HG03280 (cell line): Measurements from ENCODE around the gene CAMK2B.

ENCODE experiments used
- ATAC-seq: cut with Tn5 transposase; IDR thresholded peaks from one replicate; pipeline ENCODE4 v1.9.1; 2021; ENCODE audit warnings: mild to moderate bottlenecking, moderate library complexity; ENCODE audit not compliant: unreplicated experiment

Gene CAMK2B

DNA sequence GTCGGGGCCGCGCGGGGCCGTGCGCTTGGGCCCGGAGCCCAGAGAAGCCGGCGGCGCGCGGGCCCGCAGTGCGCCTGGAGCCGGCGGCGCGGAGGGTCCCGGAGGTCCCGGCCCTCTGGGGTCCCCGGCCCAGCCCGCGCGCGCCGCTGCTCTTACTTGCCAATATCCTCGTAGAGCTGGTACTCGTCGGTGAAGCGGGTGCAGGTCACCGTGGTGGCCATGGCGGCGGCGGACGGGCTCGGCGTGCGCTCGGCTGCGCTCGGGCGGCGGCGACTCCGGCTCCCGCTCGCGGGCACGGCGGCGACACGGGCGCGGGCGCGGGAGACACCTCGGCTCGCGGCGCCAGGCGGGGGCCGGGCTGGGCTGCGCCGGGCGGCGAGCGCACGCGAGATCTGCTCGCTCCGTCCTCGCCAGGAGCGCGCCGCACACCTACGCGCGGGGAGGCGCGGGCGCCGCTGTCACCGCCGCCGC lies at the start of gene CAMK2B:
Gene CAMK2B (minus strand): TSS at position 394 of the 471 bp plus-strand sequence. CDS start 173 bp downstream, at position 221.
- ATAC-seq: no peak

DNA sequence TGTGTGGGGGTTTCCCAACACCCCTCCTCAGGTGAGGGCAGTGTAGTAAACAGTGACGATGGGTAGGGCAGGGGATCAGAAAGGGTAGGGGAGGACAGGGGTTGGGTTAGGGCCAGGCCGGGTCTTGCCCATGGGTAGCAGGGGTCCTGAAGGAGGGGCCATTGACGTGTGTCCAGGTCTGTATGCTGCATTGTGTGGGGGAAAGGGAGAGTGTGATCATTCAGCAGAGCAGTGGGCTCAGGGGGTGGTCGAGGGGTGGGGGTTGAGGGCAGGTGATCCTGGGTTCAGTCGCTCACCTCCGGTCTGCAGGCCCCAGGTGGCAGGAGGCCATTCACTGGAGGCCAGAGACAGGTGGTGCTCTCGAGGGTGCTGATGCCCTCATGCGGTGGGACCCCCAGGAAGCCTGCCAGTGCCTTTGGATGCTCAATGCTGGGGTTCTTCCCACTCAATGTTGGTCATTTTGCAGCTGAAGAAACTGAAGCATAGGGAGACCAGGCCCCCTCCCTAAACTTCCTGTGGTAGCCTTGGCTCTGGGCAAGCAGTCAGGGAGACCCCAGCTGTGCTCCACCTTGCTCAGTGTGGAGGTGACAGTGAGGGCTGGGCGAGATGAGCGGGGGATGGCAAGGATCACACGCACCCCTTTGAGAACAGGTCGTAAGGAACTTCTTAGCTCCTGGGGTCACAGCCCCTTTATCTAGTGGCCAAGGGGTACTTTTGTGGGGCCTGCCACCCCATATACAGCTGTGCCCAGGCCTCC lies 48.8 kb upstream of the CAMK2B start:
- ATAC-seq: no peak

GRCh38 chr7:44373418-44373740 lies 48.0 kb upstream of the CAMK2B start:
- ATAC-seq: no peak

DNA sequence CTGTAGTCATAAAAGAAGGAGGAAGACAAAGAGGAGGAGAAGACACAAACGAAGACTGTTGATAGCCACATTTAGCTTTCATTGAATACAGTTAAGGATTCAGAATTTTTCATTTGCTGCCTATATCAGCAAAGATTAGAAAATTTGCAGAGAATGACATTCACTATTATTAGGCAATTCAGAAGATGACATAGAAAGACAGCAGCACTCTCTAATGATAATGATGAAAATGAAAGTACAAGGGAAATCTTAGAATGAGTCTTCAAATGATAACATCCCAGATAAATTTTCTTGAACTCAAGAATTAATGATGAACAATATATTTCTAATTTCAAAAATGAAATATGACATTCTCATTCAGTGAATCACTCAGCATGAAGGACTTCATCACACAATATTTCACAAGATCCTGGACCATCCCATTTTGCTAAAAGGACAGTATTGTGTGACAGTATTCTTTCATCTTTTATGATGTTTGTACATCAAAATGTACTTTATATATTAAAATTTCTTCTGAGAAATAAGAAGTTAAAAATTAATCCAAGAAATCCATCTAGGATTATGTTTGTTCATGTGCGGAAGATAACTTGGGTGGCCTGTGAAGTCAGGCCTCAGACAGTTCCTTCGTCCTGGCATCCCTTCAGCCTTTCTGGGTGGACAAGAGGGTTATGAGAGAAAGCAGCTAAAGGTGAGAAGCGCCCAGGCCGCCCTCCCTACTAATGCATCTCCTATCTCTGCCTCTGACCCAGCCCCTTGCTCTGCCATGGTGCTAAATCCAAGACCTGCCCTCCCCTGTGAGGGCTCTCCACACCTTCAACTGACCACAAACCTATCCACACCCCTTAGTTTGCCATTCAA lies 47.4 kb upstream of the CAMK2B start:
- ATAC-seq: no peak

- ATAC-seq: no peak
These were observed 43.5 kb upstream of the CAMK2B start for GRCh38 chr7:44368885-44369284.

GRCh38 chr7:44368455-44368854 lies 43.1 kb upstream of the CAMK2B start:
- ATAC-seq: no peak

- ATAC-seq: no peak
These were observed 42.2 kb upstream of the CAMK2B start for GRCh38 chr7:44367475-44368043.

DNA sequence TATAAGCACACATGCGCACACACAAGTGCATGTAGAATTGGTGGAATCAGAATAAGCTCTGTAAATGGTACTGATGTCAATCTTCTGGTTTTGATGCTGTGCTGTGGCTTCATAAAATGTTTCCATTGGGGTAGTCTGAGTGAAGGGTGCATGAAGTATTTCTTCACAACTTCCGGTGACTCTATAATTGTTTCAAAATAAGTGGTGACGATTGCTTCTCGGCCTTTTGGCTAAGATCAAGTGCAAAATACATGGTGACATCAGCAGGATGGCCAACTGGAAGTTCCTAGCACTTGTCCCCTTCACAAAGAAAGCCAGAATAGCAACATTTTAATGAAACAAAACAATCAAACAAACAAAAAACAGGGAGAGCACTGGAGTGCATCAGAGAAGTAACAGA lies 41.6 kb upstream of the CAMK2B start:
- no peak for ATAC-seq

- no peak for ATAC-seq
These were observed 28.3 kb upstream of the CAMK2B start for GRCh38 chr7:44353668-44354067.

DNA sequence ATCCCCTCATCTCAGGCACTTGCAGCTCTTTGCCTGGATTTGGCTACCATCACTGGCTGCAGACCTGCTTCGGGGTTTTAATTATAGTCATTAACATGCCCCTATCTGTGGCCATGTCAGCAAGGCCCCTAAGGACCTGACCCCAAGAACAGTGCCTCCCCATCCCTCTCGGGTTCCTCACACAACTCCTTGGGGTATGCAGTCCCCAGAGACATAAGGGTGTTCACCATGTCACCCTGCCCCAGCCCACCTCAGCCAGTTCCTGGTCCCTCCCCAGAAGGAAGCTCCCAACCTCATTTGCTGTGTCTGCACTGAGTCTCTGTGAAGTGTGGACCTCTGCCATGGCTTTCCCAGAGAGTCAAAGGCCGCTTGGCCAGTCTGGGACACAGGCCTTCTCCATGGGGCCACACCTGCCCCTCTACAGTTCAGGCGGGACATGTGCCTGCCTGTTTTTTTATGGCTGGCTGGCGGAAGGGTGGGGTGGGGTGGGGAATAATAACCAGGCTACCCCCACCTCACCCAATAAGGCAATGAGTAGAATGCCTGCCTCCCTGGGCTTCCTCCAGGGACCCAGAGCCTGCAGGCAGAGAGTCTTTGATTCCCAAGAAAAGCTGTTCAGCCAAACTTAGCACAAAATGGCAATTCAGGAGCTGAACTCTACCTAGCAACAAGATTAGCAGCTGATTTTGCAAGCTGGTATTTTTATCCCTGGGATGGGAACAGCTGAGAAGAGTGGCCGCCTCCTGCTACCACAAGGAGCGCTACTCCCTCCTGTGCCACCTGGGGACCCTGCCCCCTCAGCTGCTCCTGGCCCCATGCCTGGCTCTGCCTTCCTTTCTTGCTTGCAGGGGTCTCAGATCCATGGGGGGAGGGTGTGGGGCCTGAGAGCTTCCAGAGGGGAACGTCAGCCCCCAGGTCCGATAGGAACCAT lies 23.7 kb upstream of the CAMK2B start:
- ATAC-seq: no peak

DNA sequence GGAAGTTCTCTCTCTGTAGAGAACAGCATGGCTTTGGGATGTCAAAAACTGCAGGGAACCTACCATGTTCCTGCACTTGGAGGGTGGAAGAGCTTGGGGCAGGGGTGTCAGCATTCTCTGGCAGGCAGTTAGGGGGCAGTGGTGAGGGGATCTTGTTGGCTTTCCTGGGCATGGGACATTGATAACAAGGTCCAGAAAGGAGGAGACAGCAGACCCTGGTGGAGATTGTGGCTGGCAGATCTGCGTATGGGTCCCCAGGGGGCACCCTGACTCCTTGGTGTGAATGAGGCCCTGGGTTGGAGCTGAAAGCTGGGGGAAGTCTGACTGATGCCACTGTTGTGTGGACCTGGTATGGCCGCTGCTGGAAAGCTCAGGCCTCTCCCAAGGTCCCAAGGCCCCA lies 22.9 kb upstream of the CAMK2B start:
- no peak for ATAC-seq

- ATAC-seq: no peak
These were observed 22.2 kb upstream of the CAMK2B start for GRCh38 chr7:44347546-44348114.

DNA sequence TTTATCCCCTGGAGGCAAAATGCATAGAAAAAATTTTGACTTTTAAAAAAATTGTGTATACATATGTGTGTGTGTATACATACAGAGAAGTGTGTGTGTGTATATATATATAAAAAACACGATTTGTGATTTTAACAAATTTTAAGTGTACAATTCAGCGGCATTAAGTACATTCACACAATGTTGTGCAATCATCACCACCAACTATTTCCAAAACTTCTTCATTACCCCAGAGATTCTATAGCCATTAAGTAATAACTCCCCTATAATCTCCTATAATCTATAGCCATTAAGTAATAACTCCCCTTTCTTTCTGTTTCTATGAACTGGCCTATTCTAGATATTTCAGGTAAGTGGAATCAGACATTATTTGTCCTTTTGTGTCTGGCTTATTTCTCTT lies 20.7 kb upstream of the CAMK2B start:
- no peak for ATAC-seq

DNA sequence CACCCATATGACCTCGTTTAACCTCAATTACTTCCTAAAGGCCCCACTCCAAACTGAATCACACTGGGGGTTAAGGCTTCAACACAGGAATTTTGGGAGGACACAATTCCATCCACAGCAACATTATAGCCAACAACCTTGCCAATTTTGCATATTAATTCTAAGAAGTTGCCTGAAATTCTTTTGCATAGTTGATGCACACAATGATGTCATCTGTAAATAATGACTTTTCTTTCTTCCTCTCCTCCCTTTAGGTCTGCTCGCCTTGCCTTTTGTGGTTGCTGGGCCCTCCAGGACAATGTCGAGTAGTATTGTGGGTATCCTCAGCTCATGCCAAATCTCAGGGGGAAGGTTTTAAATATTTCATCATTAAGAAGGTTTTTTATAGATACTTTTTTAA lies 16.0 kb upstream of the CAMK2B start:
- ATAC-seq: no peak

GRCh38 chr7:44338600-44338999 lies 13.2 kb upstream of the CAMK2B start:
- ATAC-seq: no peak

- no peak for ATAC-seq
These were observed 11.1 kb upstream of the CAMK2B start for GRCh38 chr7:44336491-44336890.

- no peak for ATAC-seq
These were observed 9.8 kb upstream of the CAMK2B start for GRCh38 chr7:44335184-44335583.

- no peak for ATAC-seq
These were observed 9.3 kb upstream of the CAMK2B start for GRCh38 chr7:44334734-44335097.

GRCh38 chr7:44333911-44334733 lies 8.7 kb upstream of the CAMK2B start:
- no peak for ATAC-seq

- no peak for ATAC-seq
These were observed 6.3 kb upstream of the CAMK2B start for GRCh38 chr7:44331682-44332081.
